SK-N-SH (cell line): ENCODE results near the gene XRCC5. TPM values are rescaled to one million over a fixed set of nuclear protein-coding genes. Genes with fewer than 3 reads are reported as not detected.

Source experiments
- CTCF ChIA-PET: fragments of 300-600, 350-600 bp; formaldehyde crosslinking; extraction: SDS; loops from one replicate; lab custom pipeline; 2021; lab: Yijun Ruan, JAX
- POLR2A ChIA-PET: fragments of 350-600 bp; sonication (Branson Sonifier 250); formaldehyde crosslinking; extraction: SDS; loops from one replicate; lab custom pipeline; 2020; ENCODE audit warnings: antibody characterized with exemption, inconsistent platforms; lab: Yijun Ruan, JAX
- DNase-seq: peaks from one replicate; pipeline ENCODE4 v3.0.0; 2012
- H2AFZ ChIP-seq: fragments of 200-600 bp; sonication (generic); 2 replicates; pipeline ENCODE4 v1.8.1; 2016; ENCODE audit warnings: antibody characterized with exemption, mild to moderate bottlenecking, low read depth
- H3F3A ChIP-seq: fragments of 200-600 bp; sonication (generic); replicated peaks from 2 replicates; pipeline ENCODE3; 2016; ENCODE audit warnings: antibody characterized with exemption, mild to moderate bottlenecking; ENCODE audit not compliant: insufficient read depth
- H3K27ac ChIP-seq, 2 experiments: fragments of 200-500 bp in 1 of 2; fragments of 200-600 bp in 1 of 2; sonication (Bioruptor generic) in 1 of 2; sonication (generic), shearing (Covaris generic) in 1 of 2; 2 replicates each; pipeline versions ENCODE4 v1.5.1 to v1.6.1; 2014 to 2016; ENCODE audit warnings: low read depth in 2 of 2, inconsistent platforms in 1 of 2, low read length in 1 of 2, mild to moderate bottlenecking in 1 of 2, mixed read lengths in 1 of 2
- H3K27me3 ChIP-seq: fragments of 200-600 bp; sonication (generic), shearing (Covaris generic); 2 replicates; pipeline ENCODE4 v1.6.1; 2016; ENCODE audit warnings: mixed run types; ENCODE audit not compliant: insufficient read depth
- H3K36me3 ChIP-seq, 2 experiments: fragments of 200-500 bp in 1 of 2; fragments of 200-600 bp in 1 of 2; sonication (Bioruptor generic) in 1 of 2; sonication (generic) in 1 of 2; replicated peaks in 1 of 2; 2 replicates each; pipeline versions ENCODE3 to v1.5.1; 2014 to 2016; ENCODE audit warnings: low read length in 1 of 2, mild to moderate bottlenecking in 1 of 2; ENCODE audit not compliant: insufficient read depth in 2 of 2, control insufficient read depth in 1 of 2
- H3K4me1 ChIP-seq, 2 experiments: fragments of 200-500 bp in 1 of 2; fragments of 200-600 bp in 1 of 2; sonication (Bioruptor generic) in 1 of 2; sonication (generic), shearing (Covaris generic) in 1 of 2; 2 replicates each; pipeline versions ENCODE4 v1.5.1 to v1.6.1; 2014 to 2016; ENCODE audit warnings: low read depth in 1 of 2, low read length in 1 of 2, mixed run types in 1 of 2; ENCODE audit not compliant: insufficient read depth in 2 of 2, control insufficient read depth in 1 of 2
- H3K4me2 ChIP-seq: fragments of 200-600 bp; sonication (generic), shearing (Covaris generic); 2 replicates; pipeline ENCODE4 v1.6.1; 2017; ENCODE audit warnings: mixed run types
- H3K4me3 ChIP-seq, 2 experiments: fragments of 200-500 bp in 1 of 2; fragments of 200-600 bp in 1 of 2; sonication (Bioruptor generic) in 1 of 2; sonication (generic), shearing (Covaris generic) in 1 of 2; 2 replicates each; pipeline versions ENCODE4 v1.5.1 to v1.8.1; 2014 to 2016; ENCODE audit warnings: low read depth in 2 of 2, inconsistent platforms in 1 of 2, low read length in 1 of 2, mild to moderate bottlenecking in 1 of 2, mixed read lengths in 1 of 2, moderate library complexity in 1 of 2
- H3K79me2 ChIP-seq: fragments of 200-600 bp; sonication (generic); 2 replicates; pipeline ENCODE4 v1.8.1; 2017; ENCODE audit warnings: mild to moderate bottlenecking; ENCODE audit not compliant: insufficient read depth
- H3K9ac ChIP-seq: fragments of 200-600 bp; sonication (generic); 2 replicates; pipeline ENCODE4 v1.6.1; 2017; ENCODE audit warnings: mixed run types
- H3K9me2 ChIP-seq: fragments of 200-600 bp; sonication (generic); 2 replicates; pipeline ENCODE4 v1.6.1; 2017; ENCODE audit warnings: mixed run types
- H3K9me3 ChIP-seq: fragments of 200-600 bp; sonication (generic); 2 replicates; pipeline ENCODE4 v1.6.1; 2017; ENCODE audit warnings: mixed run types, mild to moderate bottlenecking, moderate library complexity
- H4K20me1 ChIP-seq: fragments of 200-600 bp; sonication (generic); 2 replicates; pipeline ENCODE4 v1.6.1; 2017; ENCODE audit warnings: mild to moderate bottlenecking, mixed run types; ENCODE audit not compliant: insufficient read depth
- CHD2 ChIP-seq: fragments of 150-350 bp; IDR thresholded peaks from 2 replicates; pipeline ENCODE4 v1.6.1; 2018; ENCODE audit warnings: low read length; ENCODE audit not compliant: partially characterized antibody
- ELF1 ChIP-seq: IDR thresholded peaks from 2 replicates; pipeline ENCODE4 v1.4.0; 2012
- EZH2phosphoT487 ChIP-seq: fragments of 200-600 bp; sonication (generic); IDR thresholded peaks from 2 replicates; pipeline ENCODE4 v1.6.1; 2017; ENCODE audit warnings: low read depth, mixed run types, mild to moderate bottlenecking, antibody characterized with exemption, moderate library complexity, borderline replicate concordance
- FOSL2 ChIP-seq: IDR thresholded peaks from 2 replicates; pipeline ENCODE4 v1.4.0; 2012; ENCODE audit warnings: low read depth, mild to moderate bottlenecking, moderate library complexity, borderline replicate concordance
- GABPA ChIP-seq: IDR thresholded peaks from 2 replicates; pipeline ENCODE4 v1.4.0; 2012; ENCODE audit warnings: low read depth, mild to moderate bottlenecking
- POLR2AphosphoS5 ChIP-seq: IDR thresholded peaks from 2 replicates; pipeline ENCODE4 v1.6.1; 2012; ENCODE audit warnings: low read depth, low read length
- RFX5 ChIP-seq: IDR thresholded peaks from 2 replicates; pipeline ENCODE4 v1.6.1; 2012; ENCODE audit warnings: mild to moderate bottlenecking, improper control_type of control experiment, low read length
- SMC3 ChIP-seq: IDR thresholded peaks from 2 replicates; pipeline ENCODE4 v1.6.1; 2012; ENCODE audit warnings: low read depth, low read length, improper control_type of control experiment
- TAF1 ChIP-seq: IDR thresholded peaks from 2 replicates; pipeline ENCODE4 v1.6.1; 2012; ENCODE audit warnings: low read depth, mild to moderate bottlenecking, low read length, moderate library complexity, borderline replicate concordance
- WGBS: methylation state at CpG from one replicate; pipeline ENCODE4 v1.1.6; 2017; ENCODE audit warnings: low lambda C conversion rate; 5-methylcytosine and 5-hydroxymethylcytosine counted together
- polyA plus RNA-seq, 3 experiments: library from polyadenylated mRNA; depleted of rRNA; stranded (reverse); fragments of >200 nt; gene quantifications; 2 replicates each; pipeline ENCODE4 v1.2.3, GENCODE V29; 2012
- TF ChIP-seq, protein P1 (sequence below): IDR thresholded peaks from 2 replicates; pipeline ENCODE4 v1.4.0; 2012; ENCODE audit warnings: low read depth
- TF ChIP-seq, protein P2 (sequence below): IDR thresholded peaks from 2 replicates; pipeline ENCODE4 v1.4.0; 2012; ENCODE audit warnings: low read depth, borderline replicate concordance
- TF ChIP-seq, protein P3 (sequence below): fragments of 150-350 bp; IDR thresholded peaks from 2 replicates; pipeline ENCODE4 v1.6.1; 2017; ENCODE audit warnings: antibody characterized with exemption, low read length, low read depth, borderline replicate concordance
- TF ChIP-seq, protein P4 (sequence below): IDR thresholded peaks from 2 replicates; pipeline ENCODE4; 2012
- TF ChIP-seq, protein P5 (sequence below): IDR thresholded peaks from 2 replicates; pipeline ENCODE4 v1.6.1; 2012; ENCODE audit warnings: mild to moderate bottlenecking, low read depth, low read length, moderate library complexity

Gene XRCC5
- polyA plus RNA-seq, 1 of the 3 experiments (the other 2 are of a cell fraction): 125 TPM

DNA sequence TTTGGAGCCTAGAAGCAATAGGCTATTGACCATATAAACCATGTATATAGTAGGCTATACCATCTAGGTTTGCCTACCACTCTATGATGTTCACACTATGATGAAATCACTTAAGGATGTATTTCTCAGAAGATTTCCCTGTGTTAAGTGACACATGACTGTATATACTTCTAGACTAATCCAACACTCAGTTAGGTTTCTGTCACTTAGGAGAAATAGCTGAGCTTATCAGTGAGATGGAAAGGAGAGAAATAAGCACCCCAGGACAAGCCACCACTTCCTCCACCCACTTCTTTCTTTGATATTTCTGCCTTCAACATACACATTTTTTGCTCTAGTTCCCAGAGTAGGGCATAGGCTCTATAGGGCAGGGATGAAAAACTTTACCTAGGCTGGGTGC lies 35.4 kb upstream of the XRCC5 start (continued):
- TF ChIP-seq, protein P1, sequence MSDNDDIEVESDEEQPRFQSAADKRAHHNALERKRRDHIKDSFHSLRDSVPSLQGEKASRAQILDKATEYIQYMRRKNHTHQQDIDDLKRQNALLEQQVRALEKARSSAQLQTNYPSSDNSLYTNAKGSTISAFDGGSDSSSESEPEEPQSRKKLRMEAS: no peak

DNA sequence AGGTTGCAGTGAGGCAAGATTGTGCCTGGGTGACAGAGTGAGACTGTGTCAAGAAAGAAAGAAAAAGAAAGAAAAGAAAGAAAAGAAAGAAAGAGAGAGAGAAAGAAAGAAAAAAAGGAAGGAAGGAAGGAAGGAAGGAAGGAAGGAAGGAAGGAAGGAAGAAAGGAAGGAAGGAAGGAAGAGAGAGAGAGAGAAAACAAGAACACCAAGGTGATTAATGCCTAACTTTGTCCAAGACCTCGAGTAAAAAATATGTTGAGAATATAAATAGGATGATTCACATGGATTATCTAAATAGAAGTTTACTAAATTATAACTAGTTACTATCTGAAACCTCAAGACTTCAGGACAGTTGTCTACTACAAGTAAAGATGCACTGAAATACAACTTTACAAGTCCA lies 34.8 kb upstream of the XRCC5 start:
- no peaks in the 10 kb centered on the region for H3K9me2 ChIP-seq
- no peak for TF ChIP-seq ELF1
- TF ChIP-seq TAF1: no peak
- TF ChIP-seq, protein P2, sequence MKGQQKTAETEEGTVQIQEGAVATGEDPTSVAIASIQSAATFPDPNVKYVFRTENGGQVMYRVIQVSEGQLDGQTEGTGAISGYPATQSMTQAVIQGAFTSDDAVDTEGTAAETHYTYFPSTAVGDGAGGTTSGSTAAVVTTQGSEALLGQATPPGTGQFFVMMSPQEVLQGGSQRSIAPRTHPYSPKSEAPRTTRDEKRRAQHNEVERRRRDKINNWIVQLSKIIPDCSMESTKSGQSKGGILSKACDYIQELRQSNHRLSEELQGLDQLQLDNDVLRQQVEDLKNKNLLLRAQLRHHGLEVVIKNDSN: no peak
- no peak for TF ChIP-seq EZH2phosphoT487
- no peak for TF ChIP-seq RFX5
- TF ChIP-seq GABPA: no peak
- TF ChIP-seq, protein P3, sequence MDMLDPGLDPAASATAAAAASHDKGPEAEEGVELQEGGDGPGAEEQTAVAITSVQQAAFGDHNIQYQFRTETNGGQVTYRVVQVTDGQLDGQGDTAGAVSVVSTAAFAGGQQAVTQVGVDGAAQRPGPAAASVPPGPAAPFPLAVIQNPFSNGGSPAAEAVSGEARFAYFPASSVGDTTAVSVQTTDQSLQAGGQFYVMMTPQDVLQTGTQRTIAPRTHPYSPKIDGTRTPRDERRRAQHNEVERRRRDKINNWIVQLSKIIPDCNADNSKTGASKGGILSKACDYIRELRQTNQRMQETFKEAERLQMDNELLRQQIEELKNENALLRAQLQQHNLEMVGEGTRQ: no peak
- TF ChIP-seq, protein P4, sequence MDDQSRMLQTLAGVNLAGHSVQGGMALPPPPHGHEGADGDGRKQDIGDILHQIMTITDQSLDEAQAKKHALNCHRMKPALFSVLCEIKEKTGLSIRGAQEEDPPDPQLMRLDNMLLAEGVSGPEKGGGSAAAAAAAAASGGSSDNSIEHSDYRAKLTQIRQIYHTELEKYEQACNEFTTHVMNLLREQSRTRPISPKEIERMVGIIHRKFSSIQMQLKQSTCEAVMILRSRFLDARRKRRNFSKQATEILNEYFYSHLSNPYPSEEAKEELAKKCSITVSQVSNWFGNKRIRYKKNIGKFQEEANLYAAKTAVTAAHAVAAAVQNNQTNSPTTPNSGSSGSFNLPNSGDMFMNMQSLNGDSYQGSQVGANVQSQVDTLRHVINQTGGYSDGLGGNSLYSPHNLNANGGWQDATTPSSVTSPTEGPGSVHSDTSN: no peak
- TF ChIP-seq POLR2AphosphoS5: no peak
- no peak for TF ChIP-seq SMC3
- TF ChIP-seq, protein P5, sequence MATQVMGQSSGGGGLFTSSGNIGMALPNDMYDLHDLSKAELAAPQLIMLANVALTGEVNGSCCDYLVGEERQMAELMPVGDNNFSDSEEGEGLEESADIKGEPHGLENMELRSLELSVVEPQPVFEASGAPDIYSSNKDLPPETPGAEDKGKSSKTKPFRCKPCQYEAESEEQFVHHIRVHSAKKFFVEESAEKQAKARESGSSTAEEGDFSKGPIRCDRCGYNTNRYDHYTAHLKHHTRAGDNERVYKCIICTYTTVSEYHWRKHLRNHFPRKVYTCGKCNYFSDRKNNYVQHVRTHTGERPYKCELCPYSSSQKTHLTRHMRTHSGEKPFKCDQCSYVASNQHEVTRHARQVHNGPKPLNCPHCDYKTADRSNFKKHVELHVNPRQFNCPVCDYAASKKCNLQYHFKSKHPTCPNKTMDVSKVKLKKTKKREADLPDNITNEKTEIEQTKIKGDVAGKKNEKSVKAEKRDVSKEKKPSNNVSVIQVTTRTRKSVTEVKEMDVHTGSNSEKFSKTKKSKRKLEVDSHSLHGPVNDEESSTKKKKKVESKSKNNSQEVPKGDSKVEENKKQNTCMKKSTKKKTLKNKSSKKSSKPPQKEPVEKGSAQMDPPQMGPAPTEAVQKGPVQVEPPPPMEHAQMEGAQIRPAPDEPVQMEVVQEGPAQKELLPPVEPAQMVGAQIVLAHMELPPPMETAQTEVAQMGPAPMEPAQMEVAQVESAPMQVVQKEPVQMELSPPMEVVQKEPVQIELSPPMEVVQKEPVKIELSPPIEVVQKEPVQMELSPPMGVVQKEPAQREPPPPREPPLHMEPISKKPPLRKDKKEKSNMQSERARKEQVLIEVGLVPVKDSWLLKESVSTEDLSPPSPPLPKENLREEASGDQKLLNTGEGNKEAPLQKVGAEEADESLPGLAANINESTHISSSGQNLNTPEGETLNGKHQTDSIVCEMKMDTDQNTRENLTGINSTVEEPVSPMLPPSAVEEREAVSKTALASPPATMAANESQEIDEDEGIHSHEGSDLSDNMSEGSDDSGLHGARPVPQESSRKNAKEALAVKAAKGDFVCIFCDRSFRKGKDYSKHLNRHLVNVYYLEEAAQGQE: no peak
- TF ChIP-seq FOSL2: no peak
- TF ChIP-seq CHD2: no peak
- H3K4me1 ChIP-seq: peaks cover 0 to 4% of the 10 kb centered on the region in 2 experiments; a peak in 1 of 4 replicates
- H2AFZ ChIP-seq: no peak overlapping the region
- H3K4me2 ChIP-seq: no peak overlapping the region
- WGBS: 69% methylated on average over 1 of the region's 1 CpG
- ChIA-PET CTCF (interaction anchor here (1.2 kb wide), 1 partner anchor 41 kb away, joined by 3 read pairs; no protein-coding TSS in a partner anchor), POLR2A (no interaction called here)
- H3K79me2 ChIP-seq: 0 out of 2 replicates have a peak, but pooled peaks cover 4% of the 10 kb centered on the region
- no peaks in the 10 kb centered on the region for H4K20me1 ChIP-seq
- peaks cover 0 to 6% of the 10 kb centered on the region in 2 experiments for H3K36me3 ChIP-seq
- peaks cover 15% of the 10 kb centered on the region for H3F3A ChIP-seq
- H3K9me3 ChIP-seq: no peaks in the 10 kb centered on the region
- DNase-seq: no peak
- H3K4me3 ChIP-seq: no peak overlapping the region
- H3K27me3 ChIP-seq: no peaks in the 10 kb centered on the region
- no peak overlapping the region for H3K27ac ChIP-seq
- no peak overlapping the region for H3K9ac ChIP-seq
